ENCODE measurements around the gene DUSP9.

The DUSP9 gene

GRCh38 chrX:153626863-153627674 is 19.9 kb upstream of the DUSP9 start:
- Mint-ChIP-seq H3K27ac (no peak overlapping the region), H3K4me1 (no peaks in the 10 kb centered on the region), H3K27me3 (peaks cover 27% of the 10 kb centered on the region), H3K4me3 (no peak overlapping the region), H3K9me3 (no peaks in the 10 kb centered on the region), H3K36me3 (no peaks in the 10 kb centered on the region)
- DNase-seq: no peak
- CTCF ChIA-PET: no interaction called here

GRCh38 chrX:153627675-153628111 is 19.3 kb upstream of the DUSP9 start:
- DNase-seq: no peak
- Mint-ChIP-seq H3K36me3 (no peaks in the 10 kb centered on the region), H3K27ac (no peak overlapping the region), H3K4me3 (no peak overlapping the region), H3K4me1 (no peaks in the 10 kb centered on the region), H3K27me3 (peaks cover 27% of the 10 kb centered on the region), H3K9me3 (no peaks in the 10 kb centered on the region)
- CTCF ChIA-PET: no interaction called here

- Mint-ChIP-seq H3K4me1 (no peaks in the 10 kb centered on the region), H3K36me3 (no peaks in the 10 kb centered on the region), H3K27me3 (peaks cover 26% of the 10 kb centered on the region), H3K9me3 (no peaks in the 10 kb centered on the region), H3K4me3 (no peak overlapping the region), H3K27ac (no peak overlapping the region)
- CTCF ChIA-PET: no interaction called here
- DNase-seq: no peak
Measured at GRCh38 chrX:153628129-153628528, 18.9 kb upstream of the DUSP9 start.

- Mint-ChIP-seq H3K9me3 (no peaks in the 10 kb centered on the region), H3K36me3 (no peaks in the 10 kb centered on the region), H3K27me3 (peaks cover 20% of the 10 kb centered on the region), H3K27ac (no peak overlapping the region), H3K4me3 (no peak overlapping the region), H3K4me1 (no peaks in the 10 kb centered on the region)
- no peak for DNase-seq
- CTCF ChIA-PET: no interaction called here
Measured at GRCh38 chrX:153628665-153629064, 18.3 kb upstream of the DUSP9 start.

GRCh38 chrX:153631346-153631745 is 15.7 kb upstream of the DUSP9 start:
- CTCF ChIA-PET: interaction anchor here (0.7 to 2.9 kb wide), 5 partner anchors 14 to 92 kb away, joined by 3 to 14 read pairs (median 4); partner anchors contain the start of gene DUSP9
- Mint-ChIP-seq H3K4me3 (no peak overlapping the region), H3K27me3 (peaks cover 19% of the 10 kb centered on the region), H3K27ac (no peak overlapping the region), H3K4me1 (no peaks in the 10 kb centered on the region), H3K36me3 (no peaks in the 10 kb centered on the region), H3K9me3 (no peaks in the 10 kb centered on the region)
- DNase-seq: no peak

- CTCF ChIA-PET: interaction anchor here (0.8 to 2.9 kb wide), 3 partner anchors 13 to 36 kb away, joined by 3 to 14 read pairs (median 4); partner anchors contain the start of gene DUSP9
- H3K9me3 Mint-ChIP-seq: no peaks in the 10 kb centered on the region
- no peaks in the 10 kb centered on the region for H3K36me3 Mint-ChIP-seq
- no peaks in the 10 kb centered on the region for H3K4me1 Mint-ChIP-seq
- H3K27ac Mint-ChIP-seq: no peak overlapping the region
- H3K4me3 Mint-ChIP-seq: no peak overlapping the region
- H3K27me3 Mint-ChIP-seq: peaks cover 20% of the 10 kb centered on the region
- DNase-seq: no peak
Measured at GRCh38 chrX:153631907-153632594, 15.0 kb upstream of the DUSP9 start.

- no peaks in the 10 kb centered on the region for H3K4me1 Mint-ChIP-seq
- no peak overlapping the region for H3K4me3 Mint-ChIP-seq
- no peaks in the 10 kb centered on the region for H3K36me3 Mint-ChIP-seq
- DNase-seq: no peak
- H3K27ac Mint-ChIP-seq: no peak overlapping the region
- peaks cover 26% of the 10 kb centered on the region for H3K27me3 Mint-ChIP-seq
- CTCF ChIA-PET: interaction anchor here (1.6 kb wide), 1 partner anchor 17 kb away, joined by 4 read pairs; no protein-coding TSS in a partner anchor
- H3K9me3 Mint-ChIP-seq: no peaks in the 10 kb centered on the region
Measured at GRCh38 chrX:153632595-153632946, 14.4 kb upstream of the DUSP9 start.

- Mint-ChIP-seq H3K9me3 (no peaks in the 10 kb centered on the region), H3K27me3 (peaks cover 30% of the 10 kb centered on the region), H3K4me1 (no peaks in the 10 kb centered on the region), H3K4me3 (no peak overlapping the region), H3K36me3 (no peaks in the 10 kb centered on the region), H3K27ac (no peak overlapping the region)
- no peak for DNase-seq
- CTCF ChIA-PET: no interaction called here
Measured at GRCh38 chrX:153633048-153633447, 14.0 kb upstream of the DUSP9 start.

- Mint-ChIP-seq H3K4me1 (no peaks in the 10 kb centered on the region), H3K36me3 (no peaks in the 10 kb centered on the region), H3K27me3 (peaks cover 37% of the 10 kb centered on the region), H3K9me3 (no peaks in the 10 kb centered on the region), H3K4me3 (no peak overlapping the region), H3K27ac (no peak overlapping the region)
- no peak for DNase-seq
- CTCF ChIA-PET: no interaction called here
Measured at GRCh38 chrX:153633607-153634180, 13.3 kb upstream of the DUSP9 start.

- Mint-ChIP-seq H3K36me3 (no peaks in the 10 kb centered on the region), H3K27ac (no peak overlapping the region), H3K9me3 (no peaks in the 10 kb centered on the region), H3K4me1 (no peaks in the 10 kb centered on the region), H3K4me3 (no peak overlapping the region), H3K27me3 (peaks cover 42% of the 10 kb centered on the region)
- no peak for DNase-seq
- CTCF ChIA-PET: no interaction called here
Measured at GRCh38 chrX:153634236-153634635, 12.8 kb upstream of the DUSP9 start.

- no peaks in the 10 kb centered on the region for H3K36me3 Mint-ChIP-seq
- DNase-seq: no peak
- H3K4me3 Mint-ChIP-seq: no peak overlapping the region
- H3K27me3 Mint-ChIP-seq: peaks cover 46% of the 10 kb centered on the region
- H3K9me3 Mint-ChIP-seq: no peaks in the 10 kb centered on the region
- no peaks in the 10 kb centered on the region for H3K4me1 Mint-ChIP-seq
- CTCF ChIA-PET: no interaction called here
- H3K27ac Mint-ChIP-seq: no peak overlapping the region
Measured at GRCh38 chrX:153634832-153635231, 12.2 kb upstream of the DUSP9 start.

GRCh38 chrX:153635388-153635787 is 11.6 kb upstream of the DUSP9 start:
- Mint-ChIP-seq H3K27me3 (peaks cover 46% of the 10 kb centered on the region), H3K9me3 (no peaks in the 10 kb centered on the region), H3K4me3 (no peak overlapping the region), H3K27ac (no peak overlapping the region), H3K4me1 (no peaks in the 10 kb centered on the region), H3K36me3 (no peaks in the 10 kb centered on the region)
- CTCF ChIA-PET: interaction anchor here (0.9 to 1.5 kb wide), 4 partner anchors 9 to 96 kb away, joined by 3 to 7 read pairs (median 4); no protein-coding TSS in a partner anchor
- no peak for DNase-seq

GRCh38 chrX:153635788-153636668 is 11.0 kb upstream of the DUSP9 start:
- no peaks in the 10 kb centered on the region for H3K9me3 Mint-ChIP-seq
- no peak overlapping the region for H3K4me3 Mint-ChIP-seq
- no peaks in the 10 kb centered on the region for H3K36me3 Mint-ChIP-seq
- DNase-seq: peak; percentile 50
- H3K27me3 Mint-ChIP-seq: peaks cover 52% of the 10 kb centered on the region
- H3K27ac Mint-ChIP-seq: no peak overlapping the region
- no peaks in the 10 kb centered on the region for H3K4me1 Mint-ChIP-seq
- CTCF ChIA-PET: interaction anchor here (0.6 to 1.5 kb wide), 8 partner anchors 9 to 476 kb away, joined by 3 to 7 read pairs (median 4); no protein-coding TSS in a partner anchor

- H3K9me3 Mint-ChIP-seq: no peaks in the 10 kb centered on the region
- no peaks in the 10 kb centered on the region for H3K36me3 Mint-ChIP-seq
- CTCF ChIA-PET: interaction anchor here (1.0 to 1.5 kb wide), 4 partner anchors 8 to 97 kb away, joined by 4 to 7 read pairs (median 6); no protein-coding TSS in a partner anchor
- no peak for DNase-seq
- peaks cover 3% of the 10 kb centered on the region for H3K4me1 Mint-ChIP-seq
- no peak overlapping the region for H3K4me3 Mint-ChIP-seq
- H3K27me3 Mint-ChIP-seq: peaks cover 59% of the 10 kb centered on the region
- H3K27ac Mint-ChIP-seq: no peak overlapping the region
Measured at GRCh38 chrX:153636716-153637115, 10.3 kb upstream of the DUSP9 start.

Data from activated naive CD4-positive, alpha-beta T cell treated with anti-CD3 and anti-CD28 coated beads, Interleukin-2, amount 10 ng/mL, durations not matched to agents 7 days and 5 days (primary cell).